WTC11 (cell line): ENCODE measurements around the gene PCDHGA6. TPM values are rescaled to one million over a fixed set of nuclear protein-coding genes. Genes with fewer than 3 reads are reported as not detected.

Experiments
- ATAC-seq: fragments of 200-7000 bp; cut with Tn5 transposase; 2 replicates; pipeline ENCODE4 v1.10.0; 2021; ENCODE audit warnings: mild to moderate bottlenecking, moderate library complexity
- Bru-seq: library from RNA; stranded (reverse); fragments of 400-500 nt; gene quantifications from one replicate; lab custom pipeline; 2021; lab: Mats Ljungman, UMichigan
- CTCF ChIA-PET: fragments of 300-600 bp; sonication (Branson Sonifier 250); formaldehyde crosslinking; loops from one replicate; lab custom pipeline; 2021; ENCODE audit warnings: antibody characterized with exemption; lab: Charles Lee
- POLR2A ChIA-PET: fragments of 350-600 bp; sonication (Branson Sonifier 250); formaldehyde crosslinking; loops from one replicate; lab custom pipeline; 2021; ENCODE audit warnings: antibody characterized with exemption; lab: Charles Lee
- DNase-seq: peaks from one replicate; pipeline ENCODE4 v3.0.0; 2021; ENCODE audit warnings: low spot score
- H3K27ac Mint-ChIP-seq: 2 replicates; pipeline ENCODE4 v1.8.0; 2021; ENCODE audit warnings: mixed read lengths
- H3K27me3 Mint-ChIP-seq: 2 replicates; pipeline ENCODE4 v1.8.0; 2021; ENCODE audit warnings: low read depth, mild to moderate bottlenecking, moderate library complexity, mixed read lengths
- H3K36me3 Mint-ChIP-seq: 2 replicates; pipeline ENCODE4 v1.8.0; 2021; ENCODE audit warnings: mixed read lengths
- H3K4me1 Mint-ChIP-seq: 2 replicates; pipeline ENCODE4 v1.8.0; 2022; ENCODE audit warnings: mixed read lengths
- H3K4me3 Mint-ChIP-seq: 2 replicates; pipeline ENCODE4 v1.8.0; 2021; ENCODE audit warnings: mild to moderate bottlenecking, moderate library complexity, mixed read lengths
- H3K9me3 Mint-ChIP-seq: 2 replicates; pipeline ENCODE4 v1.8.0; 2021; ENCODE audit warnings: mixed read lengths
- CTCF ChIP-seq: fragments of 200-600 bp; IDR thresholded peaks from 2 replicates; pipeline ENCODE4 v1.8.0; 2022; ENCODE audit warnings: antibody characterized with exemption
- ELF4 ChIP-seq: sonication (generic); formaldehyde crosslinking; IDR thresholded peaks from 2 replicates; pipeline ENCODE4 v1.8.1; 2022; ENCODE audit warnings: low read depth, mild to moderate bottlenecking, moderate library complexity, missing genetic modification reagents
- ESRRA ChIP-seq: sonication (generic); formaldehyde crosslinking; IDR thresholded peaks from 2 replicates; pipeline ENCODE4 v1.8.1; 2022; ENCODE audit warnings: mild to moderate bottlenecking, missing genetic modification reagents, borderline replicate concordance
- HMGA2 ChIP-seq: fragments of 250-450 bp; sonication (Bioruptor Pico); IDR thresholded peaks from 2 replicates; pipeline ENCODE4 v1.4.0; 2021; ENCODE audit warnings: mild to moderate bottlenecking, moderate library complexity
- IRF1 ChIP-seq: sonication (generic); formaldehyde crosslinking; IDR thresholded peaks from 2 replicates; pipeline ENCODE4 v1.8.0; 2023; ENCODE audit warnings: missing genetic modification reagents
- KAT7 ChIP-seq: sonication (generic); formaldehyde crosslinking; IDR thresholded peaks from 2 replicates; pipeline ENCODE4 v1.8.1; 2023; ENCODE audit warnings: missing genetic modification reagents, mild to moderate bottlenecking, borderline replicate concordance
- MLX ChIP-seq: sonication (generic); formaldehyde crosslinking; IDR thresholded peaks from 2 replicates; pipeline ENCODE4 v1.8.1; 2023; ENCODE audit warnings: mild to moderate bottlenecking, missing genetic modification reagents, moderate library complexity
- NFATC4 ChIP-seq: fragments of 250-450 bp; sonication (Bioruptor Pico); IDR thresholded peaks from 2 replicates; pipeline ENCODE4 v1.9.0; 2021; ENCODE audit warnings: mild to moderate bottlenecking
- NFE2L1 ChIP-seq: sonication (generic); formaldehyde crosslinking; IDR thresholded peaks from 2 replicates; pipeline ENCODE4 v1.8.1; 2023; ENCODE audit warnings: missing genetic modification reagents
- NFYB ChIP-seq: sonication (generic); formaldehyde crosslinking; conservative IDR thresholded peaks from 2 replicates; pipeline ENCODE4 v1.8.0; 2022; ENCODE audit warnings: low read depth, missing genetic modification reagents
- NR2C2 ChIP-seq: sonication (generic); formaldehyde crosslinking; IDR thresholded peaks from 2 replicates; pipeline ENCODE4 v1.8.0; 2022; ENCODE audit warnings: mild to moderate bottlenecking, missing genetic modification reagents
- PRRX2 ChIP-seq: fragments of 250-450 bp; sonication (Bioruptor Pico); IDR thresholded peaks from 2 replicates; pipeline ENCODE4 v1.8.0; 2021; ENCODE audit warnings: mild to moderate bottlenecking
- ZNF317 ChIP-seq: sonication (generic); formaldehyde crosslinking; IDR thresholded peaks from 2 replicates; pipeline ENCODE4 v1.8.1; 2023; ENCODE audit warnings: low read depth, mild to moderate bottlenecking, moderate library complexity, missing genetic modification reagents, borderline replicate concordance
- ZNF416 ChIP-seq: fragments of 250-450 bp; sonication (Bioruptor Pico); IDR thresholded peaks from 2 replicates; pipeline ENCODE4 v1.9.0; 2021; ENCODE audit warnings: mild to moderate bottlenecking, inconsistent platforms
- ZSCAN18 ChIP-seq: fragments of 250-450 bp; sonication (Bioruptor Pico); IDR thresholded peaks from 2 replicates; pipeline ENCODE4 v2.1.2; 2022; ENCODE audit warnings: mild to moderate bottlenecking, moderate library complexity
- long read RNA-seq, 3 experiments: library from RNA in 1 of 3; library from capped mRNA in 1 of 3; library from polyadenylated mRNA in 1 of 3; unstranded in 2 of 3; stranded (forward) in 1 of 3; transcript quantifications; one replicate each; pipeline ENCODE4 v2.0.0, GENCODE V29; 2021
- total RNA-seq: library from RNA; stranded (reverse); gene quantifications from 3 replicates; pipeline ENCODE4 v1.2.3, GENCODE V29; 2021
- TF ChIP-seq, protein P1 (sequence below): sonication (generic); formaldehyde crosslinking; IDR thresholded peaks from 2 replicates; pipeline ENCODE4 v1.8.0; 2022; ENCODE audit warnings: mild to moderate bottlenecking, missing genetic modification reagents
- TF ChIP-seq, protein P2 (sequence below): sonication (generic); formaldehyde crosslinking; IDR thresholded peaks from 2 replicates; pipeline ENCODE4 v1.8.1; 2023; ENCODE audit warnings: mild to moderate bottlenecking, missing genetic modification reagents
- TF ChIP-seq, protein P3 (sequence below): sonication (generic); formaldehyde crosslinking; IDR thresholded peaks from 2 replicates; pipeline ENCODE4 v1.8.1; 2022; ENCODE audit warnings: mild to moderate bottlenecking, moderate library complexity, missing genetic modification reagents

Gene PCDHGA6
- total RNA-seq (2.6 to 3.3 TPM (median 3.0 TPM) in 3 replicates), Bru-seq, nascent RNA (percentile 69 among the genes with signal in this experiment)
- long read RNA-seq, experiment 1, partial matches to known transcripts = 0 of 1 reads
- long read RNA-seq, experiment 1, other reads (novel, unspliced or antisense) = 1 of 1 reads
- long read RNA-seq, experiment 2, full-length matches to known transcripts = 1 of 1 reads
- long read RNA-seq, experiment 2, partial matches to known transcripts = 0 of 1 reads
- long read RNA-seq, experiment 2, other reads (novel, unspliced or antisense) = 0 of 1 reads
- long read RNA-seq, experiment 3 = 0 reads

GRCh38 chr5:141373673-141374317, at the start of gene PCDHGA6:
PCDHGA6 (plus strand) TSS chr5:141373891; CDS start chr5:141374084, 193 bp downstream.
- Mint-ChIP-seq H3K36me3 (peaks cover 60% of the 10 kb centered on the region), H3K4me3 (peak within 1 kb of the TSS; percentile 31)
- POLR2A ChIA-PET = no interaction called here

DNA sequence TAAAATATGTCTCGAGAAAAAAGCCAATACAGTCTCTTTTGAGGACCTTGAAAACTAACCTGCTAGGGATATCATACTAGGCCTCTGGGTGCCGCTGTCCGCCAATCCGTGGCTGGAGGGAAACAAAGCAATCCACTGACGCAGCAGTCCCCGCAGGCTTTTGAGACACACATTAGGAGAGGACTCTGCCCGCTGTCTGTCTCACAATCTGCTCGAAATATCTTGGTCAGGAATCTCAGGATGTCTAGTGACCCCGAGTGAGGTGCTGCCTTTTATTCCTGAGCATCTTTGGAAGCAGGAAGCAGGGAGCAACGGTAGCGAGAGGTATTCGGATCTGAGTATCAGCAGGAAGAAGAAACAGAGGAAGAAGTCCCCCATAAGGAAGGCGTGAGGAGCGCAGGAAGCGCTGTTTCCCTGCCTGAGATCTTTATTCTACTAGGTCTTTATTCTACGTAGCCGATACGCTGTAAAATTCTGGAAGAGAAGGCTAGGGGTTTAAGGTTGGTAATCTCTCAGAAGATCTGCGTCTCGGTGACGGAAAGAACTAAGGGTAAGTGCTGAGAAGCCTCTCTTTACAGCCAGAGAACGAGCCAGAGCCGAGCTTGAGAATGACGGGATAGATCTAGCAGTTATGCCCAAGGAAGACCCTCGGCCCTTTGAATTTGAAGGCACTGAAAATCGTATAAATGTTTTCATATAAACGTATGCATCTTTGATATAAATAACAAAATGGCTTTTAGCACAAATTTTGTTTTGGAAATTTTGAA, 47.4 kb upstream of the PCDHGA6 start:
- peaks cover 7% of the 10 kb centered on the region for H3K4me1 Mint-ChIP-seq
- POLR2A ChIA-PET = interaction anchor here (0.6 to 0.7 kb wide), 2 partner anchors 72 to 181 kb away, joined by 3 to 6 read pairs; no protein-coding TSS in a partner anchor
- H3K4me3 Mint-ChIP-seq = peak overlapping the region; percentile 90
- peak; percentile 91 for ATAC-seq
- peaks cover 10% of the 10 kb centered on the region for H3K36me3 Mint-ChIP-seq
- CTCF ChIA-PET = interaction anchor here (0.6 to 1.7 kb wide), 9 partner anchors 13 to 244 kb away, joined by 3 to 10 read pairs (median 3); partner anchors contain the start of genes PCDHB14, PCDHB15, PCDHB16 and PCDHGA2
- peaks cover 42% of the 10 kb centered on the region for H3K9me3 Mint-ChIP-seq
- peak overlapping the region; percentile 98 for H3K27ac Mint-ChIP-seq
- H3K27me3 Mint-ChIP-seq = peaks cover 12% of the 10 kb centered on the region
- DNase-seq = peak; percentile 76
- TF ChIP-seq CTCF (peak; percentile 43; the same call in 1 of the 2 replicates), NFYB (CRISPR knock-in tag) (no peak), MLX (CRISPR knock-in tag) (no peak), NFE2L1 (no peak)
- TF ChIP-seq, protein P1, sequence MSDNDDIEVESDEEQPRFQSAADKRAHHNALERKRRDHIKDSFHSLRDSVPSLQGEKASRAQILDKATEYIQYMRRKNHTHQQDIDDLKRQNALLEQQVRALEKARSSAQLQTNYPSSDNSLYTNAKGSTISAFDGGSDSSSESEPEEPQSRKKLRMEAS (CRISPR knock-in tag) = peak; percentile 46; the same call in 1 of the 2 replicates

More at GRCh38 chr5:141373673-141374317, at the start of gene PCDHGA6:
- Mint-ChIP-seq H3K27ac (no peak within 1 kb of the TSS), H3K9me3 (peaks cover 59% of the 10 kb centered on the region), H3K4me1 (peaks cover 5% of the 10 kb centered on the region), H3K27me3 (peaks cover 9% of the 10 kb centered on the region)
- no peak for DNase-seq
- no peak for ATAC-seq
- CTCF ChIA-PET = interaction anchor here (0.6 to 2.6 kb wide), 19 partner anchors 10 to 194 kb away, joined by 3 to 19 read pairs (median 4); partner anchors contain the start of genes PCDHB14, PCDHB15, PCDHGA10 and PCDHGA2
- no peak for TF ChIP-seq HMGA2 (CRISPR knock-in tag)
- no peak for TF ChIP-seq NFE2L1
- TF ChIP-seq IRF1 (CRISPR knock-in tag) = no peak
- no peak for TF ChIP-seq ESRRA

DNA sequence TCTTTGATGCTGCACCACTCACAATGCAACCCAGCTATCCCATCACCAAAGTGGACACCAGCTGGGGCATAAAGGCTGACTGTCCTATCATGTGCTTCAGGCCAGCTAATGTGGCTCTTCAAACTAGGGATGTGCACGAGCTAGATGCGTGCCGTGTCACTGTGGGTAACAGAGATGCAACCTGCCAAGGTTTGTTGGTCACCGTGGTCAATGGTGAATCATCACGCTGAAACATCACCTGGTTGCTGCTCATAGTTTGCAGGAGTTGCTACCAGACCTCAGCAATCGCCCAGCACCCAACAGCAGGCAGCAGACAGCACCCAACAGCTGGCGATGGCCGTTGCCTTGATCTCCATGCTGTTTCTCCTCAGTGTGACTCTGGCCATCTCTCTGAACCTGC, 45.5 kb upstream of the PCDHGA6 start:
- H3K4me1 Mint-ChIP-seq = peaks cover 7% of the 10 kb centered on the region
- H3K27ac Mint-ChIP-seq = no peak overlapping the region
- DNase-seq = no peak
- POLR2A ChIA-PET = no interaction called here
- peaks cover 26% of the 10 kb centered on the region for H3K36me3 Mint-ChIP-seq
- no peak overlapping the region for H3K4me3 Mint-ChIP-seq
- no peak for ATAC-seq
- CTCF ChIA-PET = interaction anchor here (1.1 to 3.2 kb wide), 6 partner anchors 9 to 129 kb away, joined by 3 to 46 read pairs (median 4); partner anchors contain the start of genes PCDHB11, PCDHB15, PCDHGA2 and PCDHGB1
- peaks cover 52% of the 10 kb centered on the region for H3K9me3 Mint-ChIP-seq
- H3K27me3 Mint-ChIP-seq = peaks cover 12% of the 10 kb centered on the region
- no peak for TF ChIP-seq MLX (CRISPR knock-in tag)
- no peak for TF ChIP-seq ZNF317
- TF ChIP-seq KAT7 (CRISPR knock-in tag) = no peak
- no peak for TF ChIP-seq NR2C2 (CRISPR knock-in tag)
- TF ChIP-seq, protein P2, sequence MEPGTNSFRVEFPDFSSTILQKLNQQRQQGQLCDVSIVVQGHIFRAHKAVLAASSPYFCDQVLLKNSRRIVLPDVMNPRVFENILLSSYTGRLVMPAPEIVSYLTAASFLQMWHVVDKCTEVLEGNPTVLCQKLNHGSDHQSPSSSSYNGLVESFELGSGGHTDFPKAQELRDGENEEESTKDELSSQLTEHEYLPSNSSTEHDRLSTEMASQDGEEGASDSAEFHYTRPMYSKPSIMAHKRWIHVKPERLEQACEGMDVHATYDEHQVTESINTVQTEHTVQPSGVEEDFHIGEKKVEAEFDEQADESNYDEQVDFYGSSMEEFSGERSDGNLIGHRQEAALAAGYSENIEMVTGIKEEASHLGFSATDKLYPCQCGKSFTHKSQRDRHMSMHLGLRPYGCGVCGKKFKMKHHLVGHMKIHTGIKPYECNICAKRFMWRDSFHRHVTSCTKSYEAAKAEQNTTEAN (CRISPR knock-in tag) = no peak
- TF ChIP-seq ELF4 = no peak
- no peak for TF ChIP-seq ZSCAN18
- TF ChIP-seq, protein P3, sequence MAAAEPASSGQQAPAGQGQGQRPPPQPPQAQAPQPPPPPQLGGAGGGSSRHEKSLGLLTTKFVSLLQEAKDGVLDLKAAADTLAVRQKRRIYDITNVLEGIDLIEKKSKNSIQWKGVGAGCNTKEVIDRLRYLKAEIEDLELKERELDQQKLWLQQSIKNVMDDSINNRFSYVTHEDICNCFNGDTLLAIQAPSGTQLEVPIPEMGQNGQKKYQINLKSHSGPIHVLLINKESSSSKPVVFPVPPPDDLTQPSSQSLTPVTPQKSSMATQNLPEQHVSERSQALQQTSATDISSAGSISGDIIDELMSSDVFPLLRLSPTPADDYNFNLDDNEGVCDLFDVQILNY = no peak
- no peak for TF ChIP-seq ZNF416 (CRISPR knock-in tag)
- no peak for TF ChIP-seq PRRX2 (CRISPR knock-in tag)
- TF ChIP-seq NFATC4 (CRISPR knock-in tag) = no peak
